ENCODE data around the gene GPC1.
A peak's percentile ranks its signal among the peaks of the same experiment; 100 is the strongest.

The GPC1 gene

GRCh38 chr2:240418311-240418710, 17.2 kb upstream of the GPC1 start:
- Mint-ChIP-seq H3K9me3 (peaks cover 2% of the 10 kb centered on the region), H3K27ac (no peak overlapping the region), H3K36me3 (no peaks in the 10 kb centered on the region), H3K4me1 (no peaks in the 10 kb centered on the region), H3K4me3 (no peak overlapping the region)
- no peak for DNase-seq (ENCODE audit: low spot score in 2 of 2)
- no peak for ATAC-seq

GRCh38 chr2:240419271-240419670, 16.2 kb upstream of the GPC1 start:
- H3K9me3 Mint-ChIP-seq = peaks cover 2% of the 10 kb centered on the region
- ATAC-seq = no peak
- no peak overlapping the region for H3K4me3 Mint-ChIP-seq
- H3K27ac Mint-ChIP-seq = no peak overlapping the region
- H3K4me1 Mint-ChIP-seq = no peaks in the 10 kb centered on the region
- H3K36me3 Mint-ChIP-seq = no peaks in the 10 kb centered on the region
- no peak for DNase-seq (ENCODE audit: low spot score in 2 of 2)

GRCh38 chr2:240419723-240420122, 15.7 kb upstream of the GPC1 start:
- DNase-seq (ENCODE audit: low spot score in 2 of 2) (no peak), ATAC-seq (no peak)
- H3K36me3 Mint-ChIP-seq = no peaks in the 10 kb centered on the region
- H3K9me3 Mint-ChIP-seq = peaks cover 2% of the 10 kb centered on the region
- no peak overlapping the region for H3K27ac Mint-ChIP-seq
- H3K4me3 Mint-ChIP-seq = no peak overlapping the region
- no peaks in the 10 kb centered on the region for H3K4me1 Mint-ChIP-seq

GRCh38 chr2:240420206-240421104, 15.0 kb upstream of the GPC1 start:
- H3K9me3 Mint-ChIP-seq = peaks cover 2% of the 10 kb centered on the region
- DNase-seq (ENCODE audit: low spot score in 2 of 2) = no peak
- no peak overlapping the region for H3K27ac Mint-ChIP-seq

GRCh38 chr2:240421381-240421780, 14.1 kb upstream of the GPC1 start:
- ATAC-seq (no peak), DNase-seq (ENCODE audit: low spot score in 2 of 2) (no peak)
- Mint-ChIP-seq H3K4me1 (no peaks in the 10 kb centered on the region), H3K4me3 (no peak overlapping the region), H3K27ac (no peak overlapping the region), H3K9me3 (peaks cover 2% of the 10 kb centered on the region), H3K36me3 (no peaks in the 10 kb centered on the region)

More at GRCh38 chr2:240420206-240421104, 15.0 kb upstream of the GPC1 start:
- Mint-ChIP-seq H3K36me3 (no peaks in the 10 kb centered on the region), H3K4me3 (no peak overlapping the region), H3K4me1 (no peaks in the 10 kb centered on the region)
- ATAC-seq = no peak

- no peak for ATAC-seq
- Mint-ChIP-seq H3K4me3 (no peak overlapping the region), H3K27ac (no peak overlapping the region), H3K4me1 (peaks cover 3% of the 10 kb centered on the region), H3K36me3 (no peaks in the 10 kb centered on the region), H3K9me3 (peaks cover 2% of the 10 kb centered on the region)
- DNase-seq (ENCODE audit: low spot score in 2 of 2) = no peak
Observed at GRCh38 chr2:240422658-240423329, 12.7 kb upstream of the GPC1 start.

GRCh38 chr2:240423788-240424191, 11.7 kb upstream of the GPC1 start:
- ATAC-seq (no peak), DNase-seq (ENCODE audit: low spot score in 2 of 2) (no peak)
- Mint-ChIP-seq H3K9me3 (peaks cover 2% of the 10 kb centered on the region), H3K4me1 (peaks cover 7% of the 10 kb centered on the region), H3K36me3 (no peaks in the 10 kb centered on the region), H3K4me3 (no peak overlapping the region), H3K27ac (no peak overlapping the region)

GRCh38 chr2:240424341-240425235, 10.9 kb upstream of the GPC1 start:
- ATAC-seq (no peak), DNase-seq (ENCODE audit: low spot score in 2 of 2) (no peak)
- Mint-ChIP-seq H3K4me1 (peaks cover 7% of the 10 kb centered on the region), H3K27ac (no peak overlapping the region), H3K36me3 (no peaks in the 10 kb centered on the region), H3K4me3 (no peak overlapping the region), H3K9me3 (peaks cover 2% of the 10 kb centered on the region)

- no peak overlapping the region for H3K4me3 Mint-ChIP-seq
- H3K4me1 Mint-ChIP-seq = peaks cover 7% of the 10 kb centered on the region
- no peak for ATAC-seq
- no peaks in the 10 kb centered on the region for H3K36me3 Mint-ChIP-seq
- peaks cover 2% of the 10 kb centered on the region for H3K9me3 Mint-ChIP-seq
- no peak overlapping the region for H3K27ac Mint-ChIP-seq
- DNase-seq (ENCODE audit: low spot score in 2 of 2) = no peak
Observed at GRCh38 chr2:240425236-240425615, 10.2 kb upstream of the GPC1 start.

- no peak overlapping the region for H3K27ac Mint-ChIP-seq
- H3K9me3 Mint-ChIP-seq = peaks cover 2% of the 10 kb centered on the region
- peaks cover 7% of the 10 kb centered on the region for H3K4me1 Mint-ChIP-seq
- no peak overlapping the region for H3K4me3 Mint-ChIP-seq
- DNase-seq (ENCODE audit: low spot score in 2 of 2) = no peak
- H3K36me3 Mint-ChIP-seq = no peaks in the 10 kb centered on the region
- no peak for ATAC-seq
Observed at GRCh38 chr2:240425697-240426096, 9.8 kb upstream of the GPC1 start.

GRCh38 chr2:240426845-240427721, 8.4 kb upstream of the GPC1 start:
- H3K9me3 Mint-ChIP-seq = peaks cover 2% of the 10 kb centered on the region
- ATAC-seq (peak; percentile 24), DNase-seq (ENCODE audit: low spot score in 2 of 2) (no peak)
- no peak overlapping the region for H3K27ac Mint-ChIP-seq
- H3K4me1 Mint-ChIP-seq = peaks cover 7% of the 10 kb centered on the region
- H3K36me3 Mint-ChIP-seq = no peaks in the 10 kb centered on the region
- H3K4me3 Mint-ChIP-seq = no peak overlapping the region

GRCh38 chr2:240427729-240428128, 7.7 kb upstream of the GPC1 start:
- peaks cover 7% of the 10 kb centered on the region for H3K4me1 Mint-ChIP-seq
- no peak for ATAC-seq
- H3K36me3 Mint-ChIP-seq = no peaks in the 10 kb centered on the region
- no peak overlapping the region for H3K4me3 Mint-ChIP-seq
- no peak overlapping the region for H3K27ac Mint-ChIP-seq
- no peak for DNase-seq (ENCODE audit: low spot score in 2 of 2)
- no peaks in the 10 kb centered on the region for H3K9me3 Mint-ChIP-seq

- Mint-ChIP-seq H3K27ac (no peak overlapping the region), H3K36me3 (no peaks in the 10 kb centered on the region), H3K4me1 (peaks cover 7% of the 10 kb centered on the region), H3K4me3 (no peak overlapping the region), H3K9me3 (no peaks in the 10 kb centered on the region)
- DNase-seq (ENCODE audit: low spot score in 2 of 2) (no peak), ATAC-seq (no peak)
Observed at GRCh38 chr2:240428245-240428644, 7.2 kb upstream of the GPC1 start.

GRCh38 chr2:240429341-240429871, 6.1 kb upstream of the GPC1 start:
- H3K27ac Mint-ChIP-seq = no peak overlapping the region
- H3K4me1 Mint-ChIP-seq = peaks cover 13% of the 10 kb centered on the region
- H3K4me3 Mint-ChIP-seq = no peak overlapping the region
- DNase-seq (ENCODE audit: low spot score in 2 of 2) (no peak), ATAC-seq (no peak)
- no peaks in the 10 kb centered on the region for H3K9me3 Mint-ChIP-seq
- no peaks in the 10 kb centered on the region for H3K36me3 Mint-ChIP-seq

Measured in stimulated activated effector memory CD8-positive, alpha-beta T cell treated with anti-CD3 and anti-CD28 coated beads, Interleukin-12 subunit alpha, Interleukin-12 subunit beta, amount 100 ng/mL, for 72 hours (primary cell).